Natural killer cell (primary cell): Measurements from ENCODE around the gene ELP4. TPM values are rescaled to one million over a fixed set of nuclear protein-coding genes. Genes with fewer than 3 reads are reported as not detected.

ENCODE experiments used
- ATAC-seq, 3 donors: fragments of 150-1000 bp in 2 of 3; fragments of 200-7000 bp in 1 of 3; cut with Tn5 transposase; 1 replicate in 1 of 3; 2 replicates in 2 of 3; pipeline ENCODE4 v1.10.0; 2021; ENCODE audit warnings: mild to moderate bottlenecking in 2 of 3, moderate library complexity in 2 of 3
- DNase-seq, 2 donors: peaks; one replicate each; pipeline versions ENCODE4 v3.0.0 to v3.0.0-alpha.2; 2013 to 2021; ENCODE audit warnings: mixed read lengths in 1 of 2
- H3K27ac ChIP-seq: one replicate; pipeline ENCODE4 v1.5.1; 2013; ENCODE audit warnings: mild to moderate bottlenecking, low read length
- H3K27me3 ChIP-seq: one replicate; pipeline ENCODE4 v1.6.1; 2013; ENCODE audit warnings: low read length; ENCODE audit not compliant: control insufficient read depth, insufficient read depth
- H3K36me3 ChIP-seq: one replicate; pipeline ENCODE4 v1.6.1; 2013; ENCODE audit warnings: low read length; ENCODE audit not compliant: control insufficient read depth, insufficient read depth
- H3K4me1 ChIP-seq: one replicate; pipeline ENCODE4 v1.6.1; 2013; ENCODE audit warnings: low read length; ENCODE audit not compliant: control insufficient read depth, insufficient read depth
- H3K4me3 ChIP-seq: one replicate; pipeline ENCODE4 v1.5.1; 2013; ENCODE audit warnings: low read length
- H3K9me3 ChIP-seq: one replicate; pipeline ENCODE4 v1.6.1; 2013; ENCODE audit warnings: low read length; ENCODE audit not compliant: control insufficient read depth, insufficient read depth
- H3K27ac Mint-ChIP-seq, 2 donors: one replicate each; pipeline ENCODE4 v1.8.0; 2022; ENCODE audit warnings: mild to moderate bottlenecking in 2 of 2, mixed read lengths in 2 of 2, moderate library complexity in 1 of 2
- H3K27me3 Mint-ChIP-seq, 2 donors: one replicate each; pipeline ENCODE4 v1.8.0; 2022; ENCODE audit warnings: low read depth in 2 of 2, mixed read lengths in 2 of 2
- H3K36me3 Mint-ChIP-seq: one replicate; pipeline ENCODE4 v1.8.0; 2022; ENCODE audit warnings: mixed read lengths
- H3K4me1 Mint-ChIP-seq, 2 donors: one replicate each; pipeline ENCODE4 v1.8.0; 2022; ENCODE audit warnings: mixed read lengths in 2 of 2
- H3K4me3 Mint-ChIP-seq: one replicate; pipeline ENCODE4 v1.8.0; 2022; ENCODE audit warnings: mild to moderate bottlenecking, moderate library complexity, mixed read lengths
- H3K9me3 Mint-ChIP-seq, 2 donors: one replicate each; pipeline ENCODE4 v1.8.0; 2022; ENCODE audit warnings: mixed read lengths in 2 of 2
- WGBS: methylation state at CpG from one replicate; pipeline ENCODE4 v1.1.7; 2013; ENCODE audit warnings: missing lambda C conversion rate; ENCODE audit not compliant: insufficient coverage; 5-methylcytosine and 5-hydroxymethylcytosine counted together
- intact Hi-C: fragments of 100-400 bp; cut with micrococcal nuclease; formaldehyde crosslinking; loops from one replicate; pipeline ENCODE4 v1.14.2; 2022
- total RNA-seq, 4 donors: library from RNA; stranded (reverse); fragments of 120-200 nt in 1 of 4; gene quantifications; one replicate each; pipeline versions ENCODE4 v1.2.3 to v1.2.4, GENCODE V29; 2013 to 2022
- TF ChIP-seq, protein P1 (sequence below): fragments of 200-600 bp; IDR thresholded peaks from one replicate; pipeline ENCODE4 v1.8.0; 2022; ENCODE audit warnings: antibody characterized with exemption

ELP4 gene
- total RNA-seq, 3 donors from 2014 or later (not counting 1 experiment from before 2014, with no cell fraction given) = 22.8 to 29.6 (median 23.4) TPM

DNA sequence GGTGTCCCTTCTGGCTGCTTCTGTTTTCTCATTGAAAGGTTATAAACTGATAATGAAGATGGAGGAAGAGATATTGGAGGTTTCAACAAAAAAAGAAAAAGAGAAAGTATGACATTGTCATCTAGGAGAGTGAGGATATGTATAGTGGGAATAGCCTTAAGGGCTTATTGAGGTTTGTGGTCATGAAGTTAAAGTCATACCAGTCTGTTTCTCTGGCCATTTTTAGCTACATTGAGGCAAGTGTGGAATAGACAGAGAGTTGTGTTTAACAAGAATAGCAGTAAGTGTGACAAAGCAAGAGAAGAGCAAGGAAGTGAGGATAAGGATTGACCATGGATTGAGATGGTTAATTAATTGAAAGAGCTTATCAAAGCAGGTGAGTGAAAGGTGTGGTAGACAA lies 110.4 kb downstream of the ELP4 start:
- H3K36me3 ChIP-seq = no peaks in the 10 kb centered on the region
- H3K4me3 ChIP-seq = no peak overlapping the region
- Mint-ChIP-seq H3K9me3 (no peaks in the 10 kb centered on the region), H3K27me3 (no peaks in the 10 kb centered on the region), H3K27ac (no peak overlapping the region), H3K4me3 (no peak overlapping the region), H3K36me3 (no peaks in the 10 kb centered on the region), H3K4me1 (peaks cover 0 to 7% of the 10 kb centered on the region in 2 donors)
- intact Hi-C loops = no loop called here
- TF ChIP-seq, protein P1, sequence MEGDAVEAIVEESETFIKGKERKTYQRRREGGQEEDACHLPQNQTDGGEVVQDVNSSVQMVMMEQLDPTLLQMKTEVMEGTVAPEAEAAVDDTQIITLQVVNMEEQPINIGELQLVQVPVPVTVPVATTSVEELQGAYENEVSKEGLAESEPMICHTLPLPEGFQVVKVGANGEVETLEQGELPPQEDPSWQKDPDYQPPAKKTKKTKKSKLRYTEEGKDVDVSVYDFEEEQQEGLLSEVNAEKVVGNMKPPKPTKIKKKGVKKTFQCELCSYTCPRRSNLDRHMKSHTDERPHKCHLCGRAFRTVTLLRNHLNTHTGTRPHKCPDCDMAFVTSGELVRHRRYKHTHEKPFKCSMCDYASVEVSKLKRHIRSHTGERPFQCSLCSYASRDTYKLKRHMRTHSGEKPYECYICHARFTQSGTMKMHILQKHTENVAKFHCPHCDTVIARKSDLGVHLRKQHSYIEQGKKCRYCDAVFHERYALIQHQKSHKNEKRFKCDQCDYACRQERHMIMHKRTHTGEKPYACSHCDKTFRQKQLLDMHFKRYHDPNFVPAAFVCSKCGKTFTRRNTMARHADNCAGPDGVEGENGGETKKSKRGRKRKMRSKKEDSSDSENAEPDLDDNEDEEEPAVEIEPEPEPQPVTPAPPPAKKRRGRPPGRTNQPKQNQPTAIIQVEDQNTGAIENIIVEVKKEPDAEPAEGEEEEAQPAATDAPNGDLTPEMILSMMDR = no peak
- H3K27me3 ChIP-seq = no peaks in the 10 kb centered on the region
- H3K9me3 ChIP-seq = no peaks in the 10 kb centered on the region
- DNase-seq (no peak), ATAC-seq (no peak)
- H3K4me1 ChIP-seq = no peaks in the 10 kb centered on the region
- no peak overlapping the region for H3K27ac ChIP-seq

DNA sequence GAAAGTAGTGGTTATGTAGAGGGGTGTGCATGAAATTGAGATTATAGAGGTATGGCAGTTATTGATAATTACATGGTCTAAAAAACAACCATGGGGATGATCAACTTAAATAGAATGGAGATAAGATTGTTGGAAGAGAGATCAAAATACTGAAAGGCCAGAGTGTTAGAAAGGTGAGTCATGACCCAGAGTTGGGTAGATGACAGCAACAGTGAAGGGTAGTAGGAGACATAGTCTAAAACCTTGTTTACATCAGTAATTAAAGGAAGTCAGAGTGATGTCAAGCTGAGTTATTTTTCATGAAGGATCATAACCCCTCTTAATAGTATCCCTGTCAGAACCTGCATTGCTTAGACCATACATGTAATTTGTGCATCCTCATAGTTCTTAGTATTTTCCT lies 110.9 kb downstream of the ELP4 start:
- ATAC-seq (no peak), DNase-seq (no peak)
- H3K9me3 Mint-ChIP-seq = no peaks in the 10 kb centered on the region
- Histone ChIP-seq H3K36me3 (no peaks in the 10 kb centered on the region), H3K4me3 (no peak overlapping the region), H3K4me1 (no peaks in the 10 kb centered on the region), H3K27me3 (no peaks in the 10 kb centered on the region), H3K27ac (no peak overlapping the region), H3K9me3 (no peaks in the 10 kb centered on the region)
- TF ChIP-seq, protein P1 = no peak
- no peak overlapping the region for H3K4me3 Mint-ChIP-seq
- no peaks in the 10 kb centered on the region for H3K27me3 Mint-ChIP-seq
- peaks cover 0 to 7% of the 10 kb centered on the region in 2 donors for H3K4me1 Mint-ChIP-seq
- intact Hi-C loops = no loop called here
- H3K36me3 Mint-ChIP-seq = no peaks in the 10 kb centered on the region
- no peak overlapping the region for H3K27ac Mint-ChIP-seq

- H3K27ac Mint-ChIP-seq = no peak overlapping the region
- H3K4me1 ChIP-seq = no peaks in the 10 kb centered on the region
- no peaks in the 10 kb centered on the region for H3K36me3 Mint-ChIP-seq
- no peaks in the 10 kb centered on the region for H3K9me3 ChIP-seq
- TF ChIP-seq, protein P1 = no peak
- intact Hi-C loops = no loop called here
- H3K27me3 ChIP-seq = no peaks in the 10 kb centered on the region
- H3K36me3 ChIP-seq = no peaks in the 10 kb centered on the region
- ATAC-seq = no peak
- no peak for DNase-seq
- no peaks in the 10 kb centered on the region for H3K4me1 Mint-ChIP-seq
- no peak overlapping the region for H3K4me3 ChIP-seq
- no peak overlapping the region for H3K27ac ChIP-seq
- no peaks in the 10 kb centered on the region for H3K27me3 Mint-ChIP-seq
- no CpG with 5 or more reads among the region's 1 CpG for WGBS
- H3K9me3 Mint-ChIP-seq = no peaks in the 10 kb centered on the region
- H3K4me3 Mint-ChIP-seq = no peak overlapping the region
Measured at GRCh38 chr11:31625868-31626267, 116.3 kb downstream of the ELP4 start.

- no peaks in the 10 kb centered on the region for H3K4me1 ChIP-seq
- no peak overlapping the region for H3K4me3 Mint-ChIP-seq
- no peaks in the 10 kb centered on the region for H3K27me3 ChIP-seq
- H3K27ac Mint-ChIP-seq = no peak overlapping the region
- no CpG with 5 or more reads among the region's 1 CpG for WGBS
- H3K4me3 ChIP-seq = no peak overlapping the region
- intact Hi-C loops = no loop called here
- TF ChIP-seq, protein P1 = no peak
- H3K9me3 ChIP-seq = no peaks in the 10 kb centered on the region
- H3K9me3 Mint-ChIP-seq = no peaks in the 10 kb centered on the region
- no peak for DNase-seq
- no peaks in the 10 kb centered on the region for H3K27me3 Mint-ChIP-seq
- no peak overlapping the region for H3K27ac ChIP-seq
- H3K36me3 Mint-ChIP-seq = no peaks in the 10 kb centered on the region
- ATAC-seq = no peak
- H3K4me1 Mint-ChIP-seq = no peaks in the 10 kb centered on the region
- no peaks in the 10 kb centered on the region for H3K36me3 ChIP-seq
Measured at GRCh38 chr11:31628111-31628510, 118.5 kb downstream of the ELP4 start.
